Left lung (tissue), 10 donors: Measurements from ENCODE around the gene CCL4. TPM values are rescaled to one million over a fixed set of nuclear protein-coding genes. Genes with fewer than 3 reads are reported as not detected.
"Not testable (repeated sequence)": the region's sequence is repeated elsewhere in the genome, so short reads cannot be mapped to it uniquely, and the experiment has no call there.

Experiments used
- ATAC-seq: fragments of 200-7000 bp; cut with Tn5 transposase; one replicate; pipeline ENCODE4 v1.9.1; 2020; ENCODE audit warnings: moderate library complexity
- DNase-seq, 4 donors: peaks; one replicate each; pipeline ENCODE4 v3.0.0-alpha.2; 2013 to 2020
- H3K27ac ChIP-seq, 2 donors: fragments of 200-600 bp; sonication (generic) in 1 of 2; one replicate each; pipeline versions ENCODE4 v1.5.0 to v1.8.0; 2020 to 2021
- H3K27me3 ChIP-seq, 2 donors: fragments of 200-600 bp; sonication (generic) in 1 of 2; one replicate each; pipeline versions ENCODE4 v1.5.0 to v1.8.0; 2020 to 2021
- H3K36me3 ChIP-seq, 2 donors: fragments of 200-600 bp; sonication (generic) in 1 of 2; one replicate each; pipeline versions ENCODE4 v1.5.0 to v1.8.0; 2020 to 2021
- H3K4me1 ChIP-seq, 2 donors: fragments of 200-600 bp; one replicate each; pipeline ENCODE4 v1.8.0; 2021
- H3K4me3 ChIP-seq, 2 donors: fragments of 200-600 bp; sonication (generic) in 1 of 2; one replicate each; pipeline versions ENCODE4 v1.5.0 to v1.8.0; 2020 to 2021; ENCODE audit warnings: mild to moderate bottlenecking in 1 of 2
- H3K9me3 ChIP-seq, 2 donors: fragments of 200-600 bp; sonication (generic) in 1 of 2; one replicate each; pipeline versions ENCODE4 v1.5.0 to v1.8.0; 2020 to 2021
- CTCF ChIP-seq, 2 donors: fragments of 200-600 bp; sonication (generic) in 1 of 2; IDR thresholded peaks; one replicate each; pipeline versions ENCODE4 v1.5.0 to v1.8.0; 2021; ENCODE audit warnings: antibody characterized with exemption in 2 of 2
- intact Hi-C, 2 donors: fragments of 100-400 bp; cut with DNase I; formaldehyde crosslinking; loops; one replicate each; pipeline versions ENCODE4 v1.11.2 to v1.14.2; 2022
- polyA plus RNA-seq, 6 donors: library from polyadenylated mRNA; unstranded; fragments of 120-200 nt; gene quantifications; one replicate each; pipeline ENCODE4 v1.2.1, GENCODE V29; 2013; ENCODE audit not compliant: insufficient read length in 6 of 6
- total RNA-seq, 2 donors: library from RNA; stranded (reverse); fragmentation: NEBNext Ultra II Directional; extraction: Animal tissue kit (Norgen Biotek cat#: 25700); gene quantifications; one replicate each; pipeline ENCODE4 v1.2.1, GENCODE V29; 2021
- donor health status: DM: no; HTN: yes; CAD: no.
- donor health status: DM: no; HTN: no; CAD: no.

CCL4 gene
- total and polyA plus RNA-seq, 8 donors = 0.72 to 62.0 (median 6.6) TPM

- no peak for ATAC-seq
- H3K4me1 ChIP-seq = peaks cover 0 to 6% of the 10 kb centered on the region in 2 donors
Observed at GRCh38 chr17:36070427-36070826, 33.2 kb upstream of the CCL4 start.

GRCh38 chr17:36071751-36072150 is 31.9 kb upstream of the CCL4 start:
- no peak for DNase-seq
- no peak for ATAC-seq
- no peaks in the 10 kb centered on the region for H3K36me3 ChIP-seq
- H3K27me3 ChIP-seq = no peaks in the 10 kb centered on the region
- peaks cover 0 to 6% of the 10 kb centered on the region in 2 donors for H3K4me1 ChIP-seq
- intact Hi-C loops = no loop called here
- H3K9me3 ChIP-seq = no peaks in the 10 kb centered on the region
- no peak overlapping the region for H3K27ac ChIP-seq
- H3K4me3 ChIP-seq = no peak overlapping the region
- no peak for TF ChIP-seq CTCF (IDR thresholded peaks at IDR 0.05)

More at GRCh38 chr17:36070427-36070826, 33.2 kb upstream of the CCL4 start:
- Histone ChIP-seq H3K4me3 (no peak overlapping the region), H3K9me3 (no peaks in the 10 kb centered on the region), H3K36me3 (no peaks in the 10 kb centered on the region), H3K27ac (no peak overlapping the region), H3K27me3 (no peaks in the 10 kb centered on the region)
- no peak for TF ChIP-seq CTCF (IDR thresholded peaks at IDR 0.05)
- no peak for DNase-seq
- intact Hi-C loops = no loop called here

DNA sequence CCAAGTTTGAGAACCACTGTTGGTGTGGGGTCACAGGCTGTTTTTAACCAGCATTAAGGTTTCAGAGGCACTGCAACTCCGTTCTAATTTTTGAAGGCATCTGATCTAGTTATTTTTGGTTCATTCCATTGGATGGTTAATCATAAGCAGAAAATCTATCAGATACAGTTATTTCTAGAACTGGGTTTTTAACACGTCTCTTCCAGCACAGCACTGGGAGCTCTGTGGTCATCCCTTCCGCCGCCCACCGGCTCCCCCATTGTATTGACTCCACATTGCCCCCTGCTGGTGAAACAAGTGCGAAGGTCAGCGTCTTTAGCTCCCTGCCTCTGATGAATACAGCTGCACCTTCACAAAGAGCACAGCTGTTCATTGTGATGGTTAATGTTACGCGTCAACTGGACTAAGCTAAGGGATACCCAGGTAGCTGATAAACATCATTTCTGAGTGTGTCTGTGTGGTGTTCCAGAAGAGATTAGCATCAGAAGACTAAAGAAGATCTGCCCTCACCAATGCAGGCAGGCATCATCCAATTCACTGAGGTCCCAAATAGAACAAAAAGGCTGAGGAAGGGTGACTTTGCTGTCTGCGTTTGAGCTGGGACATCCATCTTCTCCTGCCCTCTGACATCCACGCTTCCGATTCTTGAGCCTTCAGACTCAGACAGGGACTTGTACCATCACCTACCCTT is 31.1 kb upstream of the CCL4 start:
- Histone ChIP-seq H3K36me3 (no peaks in the 10 kb centered on the region), H3K9me3 (peaks cover 0 to 4% of the 10 kb centered on the region in 2 donors), H3K27ac (no peak overlapping the region), H3K27me3 (no peaks in the 10 kb centered on the region), H3K4me3 (no peak overlapping the region), H3K4me1 (peaks cover 0 to 6% of the 10 kb centered on the region in 2 donors)
- peak; percentile 67 to 74 for TF ChIP-seq CTCF (IDR thresholded peaks at IDR 0.05)
- peak; percentile 86 for ATAC-seq
- DNase-seq = peak in 3 of 4 donors; percentile 21 to 80 (median 48)
- intact Hi-C loops = no loop called here

DNA sequence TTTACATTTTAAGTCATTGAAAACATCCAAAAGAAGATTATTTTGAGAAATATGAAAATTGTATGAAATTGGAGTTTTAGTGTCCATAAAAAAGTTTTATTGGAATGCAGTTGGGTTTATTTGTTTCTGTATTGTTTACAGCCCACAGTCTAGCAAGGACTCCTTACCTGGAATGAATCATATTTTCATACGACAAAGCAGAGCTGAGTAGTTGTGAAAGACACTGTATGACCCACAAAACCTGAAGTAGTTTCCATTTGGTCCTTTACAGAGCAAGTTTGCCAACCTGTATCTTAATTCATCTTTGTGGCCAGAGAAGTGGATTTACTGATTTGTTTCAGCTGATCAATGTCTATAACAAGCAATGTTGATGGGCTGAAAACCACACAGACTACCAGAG is 29.3 kb upstream of the CCL4 start:
- peaks cover 0 to 6% of the 10 kb centered on the region in 2 donors for H3K4me1 ChIP-seq
- DNase-seq (no peak), ATAC-seq (no peak)
- H3K36me3 ChIP-seq = no peaks in the 10 kb centered on the region
- no peak for TF ChIP-seq CTCF (IDR thresholded peaks at IDR 0.05)
- intact Hi-C loops = no loop called here
- no peak overlapping the region for H3K27ac ChIP-seq
- no peaks in the 10 kb centered on the region for H3K27me3 ChIP-seq
- H3K4me3 ChIP-seq = no peak overlapping the region
- H3K9me3 ChIP-seq = peaks cover 0 to 5% of the 10 kb centered on the region in 2 donors

DNA sequence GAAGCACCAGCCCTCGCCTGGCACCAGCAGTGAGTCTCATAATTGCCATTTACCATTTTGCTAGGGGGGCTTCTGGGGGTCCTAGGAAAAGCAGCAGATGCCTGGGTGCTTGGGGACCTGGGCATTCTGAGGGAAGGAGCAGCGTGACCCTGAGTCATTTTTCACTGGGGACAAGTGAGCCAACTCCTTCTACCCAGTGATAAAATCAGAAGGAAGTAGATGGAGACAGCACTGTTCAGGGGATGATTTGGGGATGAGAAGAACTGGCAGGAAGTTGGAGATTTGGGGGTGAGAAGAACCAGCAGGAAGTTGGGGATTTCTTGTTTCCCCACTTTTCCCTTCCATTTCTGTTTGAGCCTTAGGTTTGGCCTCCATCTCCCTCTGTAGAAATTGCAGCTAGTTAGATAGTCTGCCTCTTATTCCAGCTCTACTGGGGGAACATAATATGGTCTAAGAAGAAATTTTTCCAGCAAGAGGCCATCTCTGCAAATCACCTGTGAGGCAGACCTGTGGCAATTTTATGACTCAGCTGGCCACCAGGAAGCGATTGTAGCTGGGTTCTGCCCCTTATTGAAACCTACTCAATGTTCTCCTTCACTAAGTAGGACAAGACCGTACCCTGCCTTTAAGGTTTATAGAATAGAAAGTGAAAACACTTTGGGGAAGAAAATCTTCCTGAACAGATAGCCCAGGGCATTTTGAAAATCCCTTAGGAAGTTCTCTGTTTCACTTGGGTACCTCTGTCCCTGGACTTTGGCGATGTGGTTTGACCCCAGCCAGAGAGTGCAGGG is 21.8 kb upstream of the CCL4 start:
- Histone ChIP-seq H3K27ac (peak overlapping the region in 1 of 2 donors; percentile 85), H3K4me1 (peaks cover 3 to 36% of the 10 kb centered on the region in 2 donors)
- intact Hi-C loops, H3K36me3 ChIP-seq, ATAC-seq, DNase-seq, H3K9me3 ChIP-seq, H3K27me3 ChIP-seq, H3K4me3 ChIP-seq: not testable (repeated sequence)

DNA sequence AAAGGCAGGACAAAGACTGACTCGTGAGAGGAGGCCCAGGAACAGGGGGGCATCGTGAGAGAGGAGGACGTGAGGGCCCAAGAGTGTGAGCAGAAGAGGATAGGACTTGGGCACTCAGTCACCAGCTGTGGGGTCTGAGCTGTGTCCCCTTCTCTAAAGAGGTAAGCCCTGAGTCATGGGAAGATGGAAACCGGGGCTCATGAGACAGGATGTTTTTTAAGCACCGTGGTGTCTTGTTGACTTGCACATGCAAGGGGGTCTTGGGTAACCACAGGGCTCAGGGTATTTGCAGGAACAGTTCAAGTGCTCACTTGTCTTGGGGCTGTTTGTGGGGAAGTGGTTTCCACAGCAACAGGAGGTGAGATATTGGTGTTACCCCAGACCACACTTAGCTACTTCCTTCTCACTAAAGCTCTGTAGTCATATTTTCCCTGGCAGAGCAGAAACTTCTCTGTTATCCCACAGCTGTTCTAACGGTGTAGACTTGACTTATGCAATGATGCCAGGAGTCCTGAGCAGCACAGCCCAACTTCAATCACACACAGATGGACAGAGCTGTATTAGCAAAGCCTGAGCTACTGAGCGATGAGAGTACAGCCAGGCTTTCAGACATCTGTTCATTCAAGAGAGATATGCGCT is 21.0 kb upstream of the CCL4 start:
- H3K36me3 ChIP-seq, intact Hi-C loops, H3K9me3 ChIP-seq, H3K4me3 ChIP-seq, H3K27me3 ChIP-seq: not testable (repeated sequence)
- H3K27ac ChIP-seq = peak overlapping the region in 1 of 2 donors; percentile 85
- peak; percentile 77 for ATAC-seq
- peaks cover 3 to 38% of the 10 kb centered on the region in 2 donors for H3K4me1 ChIP-seq
- peak in 1 of 4 donors; percentile 15 for DNase-seq

GRCh38 chr17:36083691-36084090 is 19.9 kb upstream of the CCL4 start:
- ATAC-seq, H3K4me3 ChIP-seq, H3K27me3 ChIP-seq, H3K9me3 ChIP-seq, H3K36me3 ChIP-seq, intact Hi-C loops, DNase-seq: not testable (repeated sequence)
- H3K27ac ChIP-seq = peak overlapping the region in 1 of 2 donors; percentile 85
- peaks cover 3 to 42% of the 10 kb centered on the region in 2 donors for H3K4me1 ChIP-seq
